Choroid plexus epithelial cell (primary cell): Measurements from ENCODE around the gene VTI1A.

Experiments
- DNase-seq: peaks from one replicate; pipeline ENCODE4 v3.0.0-alpha.2; 2010; ENCODE audit warnings: low read depth
- H3K4me3 ChIP-seq: 2 replicates; pipeline ENCODE4 v1.5.1; 2011; ENCODE audit warnings: low read depth, mild to moderate bottlenecking, control low read depth, low read length, moderate library complexity
- CTCF ChIP-seq: conservative IDR thresholded peaks from 2 replicates; pipeline ENCODE4 v1.5.1; 2011; ENCODE audit warnings: low read depth, mild to moderate bottlenecking, control low read depth, inconsistent platforms, low read length, moderate library complexity

The VTI1A gene

GRCh38 chr10:112515126-112515525 is 68.1 kb downstream of the VTI1A start:
- no peak for DNase-seq
- no peak for TF ChIP-seq CTCF
- no peak overlapping the region for H3K4me3 ChIP-seq

- no peak for TF ChIP-seq CTCF
- DNase-seq, result no peak
Measured at GRCh38 chr10:112515852-112516251, 68.8 kb downstream of the VTI1A start.

GRCh38 chr10:112517451-112517862 is 70.4 kb downstream of the VTI1A start:
- DNase-seq, result no peak
- TF ChIP-seq CTCF, result no peak
- H3K4me3 ChIP-seq, result no peak overlapping the region

More at GRCh38 chr10:112515852-112516251, 68.8 kb downstream of the VTI1A start:
- H3K4me3 ChIP-seq, result no peak overlapping the region

- no peak for DNase-seq
- H3K4me3 ChIP-seq, result no peak overlapping the region
- no peak for TF ChIP-seq CTCF
Measured at GRCh38 chr10:112519133-112519761, 72.2 kb downstream of the VTI1A start.

GRCh38 chr10:112520914-112521313 is 73.9 kb downstream of the VTI1A start:
- TF ChIP-seq CTCF, result no peak
- no peak for DNase-seq
- no peak overlapping the region for H3K4me3 ChIP-seq

GRCh38 chr10:112524641-112525040 is 77.6 kb downstream of the VTI1A start:
- H3K4me3 ChIP-seq, result no peak overlapping the region
- TF ChIP-seq CTCF, result no peak
- no peak for DNase-seq

GRCh38 chr10:112525200-112525599 is 78.2 kb downstream of the VTI1A start:
- no peak for TF ChIP-seq CTCF
- DNase-seq, result no peak
- H3K4me3 ChIP-seq, result no peak overlapping the region
